Neural cell (in vitro differentiated cells): ENCODE results near the gene RYK. TPM values are rescaled to one million over a fixed set of nuclear protein-coding genes. Genes with fewer than 3 reads are reported as not detected.

ENCODE experiments used
- H2AFZ ChIP-seq: fragments of 200-600, 300-800 bp; sonication (generic), shearing (Covaris generic); 2 replicates; pipeline ENCODE4 v1.6.0; 2014; ENCODE audit warnings: low read depth, mild to moderate bottlenecking, antibody characterized with exemption, low read length, moderate library complexity
- H3F3A ChIP-seq: fragments of 200-600 bp; shearing (Covaris generic); 2 replicates; pipeline ENCODE4 v1.6.1; 2016; ENCODE audit warnings: mild to moderate bottlenecking, moderate library complexity, mixed read lengths, antibody characterized with exemption, low read length; ENCODE audit not compliant: insufficient read depth, poor library complexity, severe bottlenecking
- H3K27ac ChIP-seq: fragments of 200-600, 300-800 bp; sonication (generic), shearing (Covaris generic); 2 replicates; pipeline ENCODE4 v1.5.1; 2014; ENCODE audit warnings: mild to moderate bottlenecking, low read length, moderate library complexity
- H3K27me3 ChIP-seq: fragments of 300-800, 200-600 bp; sonication (generic), shearing (Covaris generic); 2 replicates; pipeline ENCODE4 v1.6.0; 2014; ENCODE audit warnings: mild to moderate bottlenecking, low read depth, low read length, moderate library complexity; ENCODE audit not compliant: insufficient read depth
- H3K36me3 ChIP-seq: fragments of 300-800, 200-600 bp; sonication (generic), shearing (Covaris generic); 2 replicates; pipeline ENCODE4 v1.5.1; 2014; ENCODE audit warnings: mild to moderate bottlenecking, antibody characterized with exemption, low read length, moderate library complexity; ENCODE audit not compliant: insufficient read depth
- H3K4me2 ChIP-seq: fragments of 300-800, 200-600 bp; sonication (generic), shearing (Covaris generic); 2 replicates; pipeline ENCODE4 v1.6.0; 2014; ENCODE audit warnings: mild to moderate bottlenecking, low read length
- H3K4me3 ChIP-seq: fragments of 300-800, 200-600 bp; sonication (generic), shearing (Covaris generic); 2 replicates; pipeline ENCODE4 v1.5.1; 2014; ENCODE audit warnings: mild to moderate bottlenecking, low read length, moderate library complexity
- H3K79me2 ChIP-seq: fragments of 200-600 bp; shearing (Covaris generic); replicated peaks from 2 replicates; pipeline ENCODE4 v1.6.0; 2014; ENCODE audit warnings: mild to moderate bottlenecking, low read length, moderate library complexity; ENCODE audit not compliant: insufficient read depth
- H3K9ac ChIP-seq: fragments of 300-800, 200-600 bp; sonication (generic), shearing (Covaris generic); 2 replicates; pipeline ENCODE4 v1.6.1; 2016; ENCODE audit warnings: mild to moderate bottlenecking, low read length, mixed read lengths
- H3K9me2 ChIP-seq: fragments of 200-600 bp; shearing (Covaris generic); 2 replicates; pipeline ENCODE4 v1.6.1; 2016; ENCODE audit warnings: mild to moderate bottlenecking, low read length, mixed read lengths; ENCODE audit not compliant: insufficient read depth
- H3K9me3 ChIP-seq: fragments of 200-600, 300-800 bp; sonication (generic), shearing (Covaris generic); 2 replicates; pipeline ENCODE4 v1.6.1; 2016; ENCODE audit warnings: mild to moderate bottlenecking, mixed run types, low read length, moderate library complexity, mixed read lengths
- H4K20me1 ChIP-seq: fragments of 200-600 bp; shearing (Covaris generic); 2 replicates; pipeline ENCODE4 v1.6.1; 2016; ENCODE audit warnings: mild to moderate bottlenecking, mixed run types; ENCODE audit not compliant: insufficient read depth
- EP300 ChIP-seq: fragments of 450-650 bp; conservative IDR thresholded peaks from 2 replicates; pipeline ENCODE4 v1.6.1; 2014; ENCODE audit warnings: antibody characterized with exemption, mild to moderate bottlenecking, moderate library complexity; ENCODE audit not compliant: poor library complexity, severe bottlenecking
- EZH2 ChIP-seq: fragments of 200-600, 300-800 bp; shearing (Covaris generic), sonication (generic); IDR thresholded peaks from 2 replicates; pipeline ENCODE4 v1.6.1; 2014; ENCODE audit warnings: antibody characterized with exemption, low read length, borderline replicate concordance, mild to moderate bottlenecking; ENCODE audit not compliant: insufficient read depth, poor library complexity, severe bottlenecking
- MXI1 ChIP-seq: fragments of 450-650 bp; conservative IDR thresholded peaks from 2 replicates; pipeline ENCODE4 v1.6.1; 2014; ENCODE audit warnings: antibody characterized with exemption, mild to moderate bottlenecking; ENCODE audit not compliant: poor library complexity, severe bottlenecking
- POLR2AphosphoS5 ChIP-seq: IDR thresholded peaks from 2 replicates; pipeline ENCODE4 v1.6.1; 2012
- RAD21 ChIP-seq: fragments of 450-650 bp; conservative IDR thresholded peaks from 2 replicates; pipeline ENCODE4 v1.6.1; 2014; ENCODE audit warnings: antibody characterized with exemption, mild to moderate bottlenecking, moderate library complexity
- SMC3 ChIP-seq: fragments of 450-650 bp; conservative IDR thresholded peaks from 2 replicates; pipeline ENCODE4 v1.6.1; 2014; ENCODE audit warnings: antibody characterized with exemption, mild to moderate bottlenecking, moderate library complexity; ENCODE audit not compliant: poor library complexity
- TAF1 ChIP-seq: IDR thresholded peaks from 2 replicates; pipeline ENCODE4 v1.6.1; 2012; ENCODE audit warnings: low read depth
- polyA plus RNA-seq: library from polyadenylated mRNA; depleted of rRNA; stranded (reverse); fragments of >200 nt; gene quantifications from 2 replicates; pipeline ENCODE4 v1.2.3, GENCODE V29; 2014
- TF ChIP-seq, protein P1 (sequence below): IDR thresholded peaks from 2 replicates; pipeline ENCODE4 v1.6.1; 2012; ENCODE audit warnings: borderline replicate concordance
- TF ChIP-seq, protein P2 (sequence below): fragments of 450-650 bp; IDR thresholded peaks from 2 replicates; pipeline ENCODE4 v1.5.1; 2014; ENCODE audit warnings: antibody characterized with exemption, mild to moderate bottlenecking, moderate library complexity; ENCODE audit not compliant: poor library complexity, severe bottlenecking

Gene RYK
- polyA plus RNA-seq, 1 donor from 2014 or later: 68.6 TPM

DNA sequence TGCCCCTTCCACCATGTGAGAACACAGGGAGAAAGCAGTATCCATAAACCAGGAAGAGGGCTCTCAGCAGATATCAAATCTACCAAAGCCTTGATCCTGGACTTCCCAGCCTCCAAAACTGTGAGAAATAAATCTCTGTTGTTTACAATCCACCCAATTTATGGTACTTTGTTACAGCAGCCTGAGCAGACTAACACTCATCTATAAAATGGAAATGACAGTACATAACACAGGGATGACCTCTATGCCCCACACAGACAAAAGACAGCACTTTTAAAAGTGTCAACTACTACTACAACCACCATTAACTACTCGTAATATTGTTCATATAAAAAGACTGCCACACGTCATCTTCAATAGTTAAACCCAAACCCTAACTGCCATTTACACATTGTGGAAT is 5.7 kb downstream of the RYK start:
- no peaks in the 10 kb centered on the region for H3K27me3 ChIP-seq
- no peak for TF ChIP-seq SMC3
- no peak for TF ChIP-seq EZH2
- TF ChIP-seq MXI1: no peak
- TF ChIP-seq, protein P1, sequence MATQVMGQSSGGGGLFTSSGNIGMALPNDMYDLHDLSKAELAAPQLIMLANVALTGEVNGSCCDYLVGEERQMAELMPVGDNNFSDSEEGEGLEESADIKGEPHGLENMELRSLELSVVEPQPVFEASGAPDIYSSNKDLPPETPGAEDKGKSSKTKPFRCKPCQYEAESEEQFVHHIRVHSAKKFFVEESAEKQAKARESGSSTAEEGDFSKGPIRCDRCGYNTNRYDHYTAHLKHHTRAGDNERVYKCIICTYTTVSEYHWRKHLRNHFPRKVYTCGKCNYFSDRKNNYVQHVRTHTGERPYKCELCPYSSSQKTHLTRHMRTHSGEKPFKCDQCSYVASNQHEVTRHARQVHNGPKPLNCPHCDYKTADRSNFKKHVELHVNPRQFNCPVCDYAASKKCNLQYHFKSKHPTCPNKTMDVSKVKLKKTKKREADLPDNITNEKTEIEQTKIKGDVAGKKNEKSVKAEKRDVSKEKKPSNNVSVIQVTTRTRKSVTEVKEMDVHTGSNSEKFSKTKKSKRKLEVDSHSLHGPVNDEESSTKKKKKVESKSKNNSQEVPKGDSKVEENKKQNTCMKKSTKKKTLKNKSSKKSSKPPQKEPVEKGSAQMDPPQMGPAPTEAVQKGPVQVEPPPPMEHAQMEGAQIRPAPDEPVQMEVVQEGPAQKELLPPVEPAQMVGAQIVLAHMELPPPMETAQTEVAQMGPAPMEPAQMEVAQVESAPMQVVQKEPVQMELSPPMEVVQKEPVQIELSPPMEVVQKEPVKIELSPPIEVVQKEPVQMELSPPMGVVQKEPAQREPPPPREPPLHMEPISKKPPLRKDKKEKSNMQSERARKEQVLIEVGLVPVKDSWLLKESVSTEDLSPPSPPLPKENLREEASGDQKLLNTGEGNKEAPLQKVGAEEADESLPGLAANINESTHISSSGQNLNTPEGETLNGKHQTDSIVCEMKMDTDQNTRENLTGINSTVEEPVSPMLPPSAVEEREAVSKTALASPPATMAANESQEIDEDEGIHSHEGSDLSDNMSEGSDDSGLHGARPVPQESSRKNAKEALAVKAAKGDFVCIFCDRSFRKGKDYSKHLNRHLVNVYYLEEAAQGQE: no peak
- no peak for TF ChIP-seq EP300
- TF ChIP-seq TAF1: no peak
- TF ChIP-seq POLR2AphosphoS5: no peak
- no peak for TF ChIP-seq RAD21
- TF ChIP-seq, protein P2, sequence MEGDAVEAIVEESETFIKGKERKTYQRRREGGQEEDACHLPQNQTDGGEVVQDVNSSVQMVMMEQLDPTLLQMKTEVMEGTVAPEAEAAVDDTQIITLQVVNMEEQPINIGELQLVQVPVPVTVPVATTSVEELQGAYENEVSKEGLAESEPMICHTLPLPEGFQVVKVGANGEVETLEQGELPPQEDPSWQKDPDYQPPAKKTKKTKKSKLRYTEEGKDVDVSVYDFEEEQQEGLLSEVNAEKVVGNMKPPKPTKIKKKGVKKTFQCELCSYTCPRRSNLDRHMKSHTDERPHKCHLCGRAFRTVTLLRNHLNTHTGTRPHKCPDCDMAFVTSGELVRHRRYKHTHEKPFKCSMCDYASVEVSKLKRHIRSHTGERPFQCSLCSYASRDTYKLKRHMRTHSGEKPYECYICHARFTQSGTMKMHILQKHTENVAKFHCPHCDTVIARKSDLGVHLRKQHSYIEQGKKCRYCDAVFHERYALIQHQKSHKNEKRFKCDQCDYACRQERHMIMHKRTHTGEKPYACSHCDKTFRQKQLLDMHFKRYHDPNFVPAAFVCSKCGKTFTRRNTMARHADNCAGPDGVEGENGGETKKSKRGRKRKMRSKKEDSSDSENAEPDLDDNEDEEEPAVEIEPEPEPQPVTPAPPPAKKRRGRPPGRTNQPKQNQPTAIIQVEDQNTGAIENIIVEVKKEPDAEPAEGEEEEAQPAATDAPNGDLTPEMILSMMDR: no peak
- H3K36me3 ChIP-seq: no peaks in the 10 kb centered on the region
- no peak overlapping the region for H2AFZ ChIP-seq
- no peaks in the 10 kb centered on the region for H3K9me3 ChIP-seq
- H3K27ac ChIP-seq: no peak overlapping the region
- H3K9me2 ChIP-seq: no peaks in the 10 kb centered on the region
- no peak overlapping the region for H3K4me2 ChIP-seq
- no peaks in the 10 kb centered on the region for H3F3A ChIP-seq
- H4K20me1 ChIP-seq: no peaks in the 10 kb centered on the region
- H3K4me3 ChIP-seq: no peak overlapping the region
- peaks cover 96% of the 10 kb centered on the region for H3K79me2 ChIP-seq
- H3K9ac ChIP-seq: no peak overlapping the region

DNA sequence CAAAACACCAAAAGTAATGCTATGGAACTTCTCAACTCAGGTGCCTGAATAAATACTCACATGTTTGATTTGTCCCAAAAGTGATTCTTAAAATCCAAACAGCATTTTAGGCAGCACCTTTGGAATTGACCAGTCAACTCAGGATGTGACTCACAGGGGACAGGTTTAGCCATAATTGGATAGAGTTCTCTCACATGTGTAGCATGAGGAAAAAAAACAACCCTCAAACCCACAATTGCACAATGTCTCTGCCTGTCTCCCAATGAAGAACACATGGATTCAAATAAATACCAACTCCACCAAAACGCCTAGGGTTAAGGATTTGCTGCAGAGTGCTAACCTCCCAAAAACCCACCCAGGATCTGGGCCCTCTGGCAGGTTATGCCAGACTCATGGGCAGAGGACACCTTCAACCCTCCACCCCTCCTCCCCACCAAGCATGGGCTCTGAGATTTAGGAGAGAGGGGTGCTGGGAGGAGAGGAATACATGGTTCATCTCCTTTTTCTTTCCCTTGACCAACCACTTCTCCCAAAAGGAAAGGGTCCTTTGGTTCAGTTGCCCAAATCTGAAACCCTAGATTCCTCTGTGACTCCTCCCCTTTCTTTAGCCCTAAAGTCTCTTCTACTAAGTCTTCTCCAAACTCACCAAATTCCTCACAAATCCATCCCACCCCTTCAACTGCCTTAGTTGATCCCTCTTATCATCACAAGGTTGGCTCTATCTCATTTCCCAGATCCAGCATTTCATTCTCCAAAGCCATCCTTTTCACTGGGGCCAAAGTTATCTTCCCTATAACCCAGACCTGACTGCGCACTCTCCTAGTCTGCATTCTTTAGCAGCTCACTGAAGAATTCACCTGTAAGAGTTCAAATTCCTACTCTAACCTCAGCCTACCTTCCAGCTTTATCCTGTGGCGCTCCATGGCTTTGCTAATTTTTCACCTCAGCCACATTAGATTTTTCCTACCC is 7.7 kb downstream of the RYK start:
- TF ChIP-seq SMC3 (no peak), TAF1 (no peak), RAD21 (no peak), EZH2 (no peak)
- no peaks in the 10 kb centered on the region for H3F3A ChIP-seq
- H3K27ac ChIP-seq: no peak overlapping the region
- no peak overlapping the region for H3K9ac ChIP-seq
- H3K36me3 ChIP-seq: no peaks in the 10 kb centered on the region
- H2AFZ ChIP-seq: no peak overlapping the region
- H3K27me3 ChIP-seq: no peaks in the 10 kb centered on the region
- H3K4me2 ChIP-seq: no peak overlapping the region
- H4K20me1 ChIP-seq: no peaks in the 10 kb centered on the region
- H3K9me3 ChIP-seq: no peaks in the 10 kb centered on the region
- H3K79me2 ChIP-seq: peaks cover 91% of the 10 kb centered on the region
- H3K9me2 ChIP-seq: no peaks in the 10 kb centered on the region
- no peak overlapping the region for H3K4me3 ChIP-seq
